ENCODE data around the gene CENPS. TPM values are rescaled to one million over a fixed set of nuclear protein-coding genes. Genes with fewer than 3 reads are reported as not detected.

CENPS gene
- total and polyA plus RNA-seq, 9 of the 15 experiments (the other 6 are each of a cell fraction or from before 2014, with no cell fraction given) = 10.2 to 36.0 (median 26.0) TPM

DNA sequence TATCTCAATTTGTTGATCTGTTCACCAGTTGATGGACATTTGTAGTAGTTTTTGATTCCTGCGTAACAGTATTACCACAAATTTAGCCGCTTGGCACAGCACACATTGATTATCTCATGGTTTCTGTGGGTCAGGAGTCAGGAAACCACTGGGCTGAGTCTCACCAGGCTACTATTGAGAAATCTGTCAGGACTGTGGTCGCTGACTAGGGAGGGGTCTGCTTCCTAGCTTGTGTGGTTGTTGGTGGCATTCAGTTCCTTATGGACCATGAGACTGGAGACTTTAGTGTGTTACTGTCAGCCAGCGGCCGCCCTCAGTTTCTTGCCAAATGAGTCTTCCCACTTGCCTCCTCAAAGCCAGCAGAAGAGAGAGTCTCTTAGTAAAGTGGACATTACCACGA is 54.3 kb downstream of the CENPS start:
- TF ChIP-seq KAT7 (CRISPR knock-in tag; IDR thresholded peaks at IDR 0.05; ENCODE audit: borderline replicate concordance) (no peak), FOXJ3 (CRISPR knock-in tag; IDR thresholded peaks at IDR 0.05) (no peak), SP2 (IDR thresholded peaks at IDR 0.05; ENCODE audit: extremely low read depth, low read depth, low read length, poor library complexity, severe bottlenecking) (peak; percentile 5)
- Histone ChIP-seq H3K4me2 (ENCODE audit: insufficient read depth, low read length) (no peak overlapping the region), H3K27me3 (ENCODE audit: control insufficient read depth in 2 of 2, insufficient read depth in 2 of 2, low read length in 2 of 2) (no peaks in the 10 kb centered on the region), H3K9me1 (ENCODE audit: control insufficient read depth, insufficient read depth, low read length) (no peaks in the 10 kb centered on the region), H3K4me3 (no peak overlapping the region), H3K9me3 (replicated peaks; ENCODE audit: control insufficient read depth, insufficient read depth, low read depth, low read length) (0 out of 2 replicates have a peak, but pooled peaks cover 3% of the 10 kb centered on the region), H3K36me3 (ENCODE audit: control insufficient read depth, insufficient read depth, low read length) (peaks cover 20% of the 10 kb centered on the region; the same call in 2 of the 3 replicates), H3K4me1 (replicated peaks in 1 of 2; ENCODE audit: control insufficient read depth in 2 of 2, insufficient read depth in 2 of 2, low read length in 2 of 2) (no peaks in the 10 kb centered on the region), H3K79me2 (ENCODE audit: control insufficient read depth, insufficient read depth, low read length) (peaks cover 87% of the 10 kb centered on the region), H4K20me1 (replicated peaks; ENCODE audit: control insufficient read depth, insufficient read depth, low read length) (no peaks in the 10 kb centered on the region), H2AFZ (ENCODE audit: low read depth, low read length) (no peak overlapping the region), H3K27ac (ENCODE audit: extremely low read depth, low read depth, low read length) (no peak overlapping the region), H3K9ac (ENCODE audit: insufficient read depth in 1 of 2, low read depth in 2 of 2, low read length in 2 of 2) (no peak overlapping the region)
- no TSS peak for BruUV-seq (replicated peaks)
- ChIA-PET CTCF (ENCODE audit: low intra/inter-chr PET ratio) (no interaction called here), POLR2A (interaction anchor here (1.3 to 1.8 kb wide), 2 partner anchors 9 to 13 kb away, joined by 4 to 6 read pairs; partner anchors contain the start of gene DFFA)
- intact Hi-C loops (cut with micrococcal nuclease) (no loop called here), in situ Hi-C loops (cut with MboI) (no loop called here)
- 92% methylated on average over 6 of the region's 6 CpGs for WGBS (ENCODE audit: insufficient coverage, low coverage, missing lambda C conversion rate)
- DNase-seq (ENCODE audit: extremely low read depth in 1 of 4, low spot score in 3 of 4) (no peak), FAIRE-seq (no peak), ATAC-seq (no peak)

DNA sequence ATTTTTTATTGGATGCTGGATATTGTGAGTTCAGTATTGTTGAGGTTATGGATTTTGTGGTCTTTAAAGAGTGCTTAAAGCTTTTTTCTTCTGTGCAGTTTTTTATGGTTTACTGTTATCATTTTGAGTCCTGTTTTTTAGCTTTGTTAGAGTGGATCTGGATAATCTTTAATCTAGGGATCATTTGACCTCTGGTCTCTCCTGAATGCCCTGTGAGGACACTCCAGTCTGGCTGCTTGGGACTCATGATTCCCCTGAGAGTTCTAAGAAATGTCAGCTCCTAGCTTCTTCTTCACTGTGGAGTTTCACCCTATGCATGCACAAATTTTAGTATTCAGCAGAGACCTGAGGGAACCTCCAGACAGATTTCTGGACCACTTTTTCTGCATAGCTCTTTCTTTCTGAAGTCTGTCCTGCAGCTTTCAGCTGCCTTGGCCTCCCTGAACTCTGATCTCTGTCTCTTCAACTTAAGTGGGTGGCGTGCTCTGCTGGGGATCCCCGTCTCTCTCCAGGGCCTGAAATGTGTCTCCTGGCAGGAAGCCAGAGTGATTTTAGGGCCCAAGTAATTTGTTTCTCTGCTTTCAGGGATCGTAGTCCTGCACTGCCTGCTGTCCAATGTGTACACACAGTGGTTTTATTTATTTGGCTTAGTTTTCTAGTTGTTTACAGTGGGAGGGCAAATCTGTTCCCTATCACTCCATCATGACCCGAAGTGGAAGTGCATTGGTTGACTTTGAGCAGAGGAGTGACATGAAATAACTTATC is 59.2 kb downstream of the CENPS start:
- ChIA-PET CTCF (ENCODE audit: low intra/inter-chr PET ratio) (no interaction called here), POLR2A (interaction anchor here (0.6 to 1.3 kb wide), 6 partner anchors 10 to 710 kb away, joined by 3 to 5 read pairs (median 4); no protein-coding TSS in a partner anchor)
- in situ Hi-C loops (cut with MboI) = loop anchor here (5.0 kb wide), 1 partner anchor 57 kb away; the partner anchor contains the start of gene CENPS
- 43% methylated on average over 4 of the region's 4 CpGs for WGBS (ENCODE audit: insufficient coverage, low coverage, missing lambda C conversion rate)
- Histone ChIP-seq H3K4me1 (replicated peaks in 1 of 2; ENCODE audit: control insufficient read depth in 2 of 2, insufficient read depth in 2 of 2, low read length in 2 of 2) (no peaks in the 10 kb centered on the region; a peak in 2 of 5 replicates), H2AFZ (ENCODE audit: low read depth, low read length) (no peak overlapping the region), H3K4me2 (ENCODE audit: insufficient read depth, low read length) (no peak overlapping the region), H3K9ac (ENCODE audit: insufficient read depth in 1 of 2, low read depth in 2 of 2, low read length in 2 of 2) (no peak overlapping the region), H3K36me3 (ENCODE audit: control insufficient read depth, insufficient read depth, low read length) (peaks cover 24% of the 10 kb centered on the region; the same call in 2 of the 3 replicates), H3K9me1 (ENCODE audit: control insufficient read depth, insufficient read depth, low read length) (no peaks in the 10 kb centered on the region), H4K20me1 (replicated peaks; ENCODE audit: control insufficient read depth, insufficient read depth, low read length) (peaks cover 26% of the 10 kb centered on the region), H3K4me3 (no peak overlapping the region), H3K27me3 (ENCODE audit: control insufficient read depth in 2 of 2, insufficient read depth in 2 of 2, low read length in 2 of 2) (no peaks in the 10 kb centered on the region), H3K27ac (ENCODE audit: extremely low read depth, low read depth, low read length) (no peak overlapping the region), H3K9me3 (replicated peaks; ENCODE audit: control insufficient read depth, insufficient read depth, low read depth, low read length) (0 out of 2 replicates have a peak, but pooled peaks cover 3% of the 10 kb centered on the region), H3K79me2 (ENCODE audit: control insufficient read depth, insufficient read depth, low read length) (peaks cover 89% of the 10 kb centered on the region)
- BruUV-seq (replicated peaks) = no TSS peak
- intact Hi-C loops (cut with micrococcal nuclease) = no loop called here
- DNase-seq (ENCODE audit: extremely low read depth in 1 of 4, low spot score in 3 of 4) (no peak), ATAC-seq (no peak), FAIRE-seq (no peak)
- TF ChIP-seq, protein P1, sequence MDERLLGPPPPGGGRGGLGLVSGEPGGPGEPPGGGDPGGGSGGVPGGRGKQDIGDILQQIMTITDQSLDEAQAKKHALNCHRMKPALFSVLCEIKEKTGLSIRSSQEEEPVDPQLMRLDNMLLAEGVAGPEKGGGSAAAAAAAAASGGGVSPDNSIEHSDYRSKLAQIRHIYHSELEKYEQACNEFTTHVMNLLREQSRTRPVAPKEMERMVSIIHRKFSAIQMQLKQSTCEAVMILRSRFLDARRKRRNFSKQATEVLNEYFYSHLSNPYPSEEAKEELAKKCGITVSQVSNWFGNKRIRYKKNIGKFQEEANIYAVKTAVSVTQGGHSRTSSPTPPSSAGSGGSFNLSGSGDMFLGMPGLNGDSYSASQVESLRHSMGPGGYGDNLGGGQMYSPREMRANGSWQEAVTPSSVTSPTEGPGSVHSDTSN (CRISPR knock-in tag; IDR thresholded peaks at IDR 0.05; ENCODE audit: low read depth) = no peak
- TF ChIP-seq, protein P1 (tag; conservative IDR thresholded peaks at IDR 0.05; ENCODE audit: low read depth) = no peak
- TF ChIP-seq NFIC (IDR thresholded peaks at IDR 0.05) = peak; percentile 76

All from K562 (cell line).